ENCODE results near the gene CYSTM1. TPM values are rescaled to one million over a fixed set of nuclear protein-coding genes. Genes with fewer than 3 reads are reported as not detected.

CYSTM1 gene
- total RNA-seq, 120 experiments from 2014 or later: 28.2 to 110 (median 55.2) TPM

Other genes with a start within 250 kb of the CYSTM1 start
- gene NRG2, start 131.9 kb upstream of the CYSTM1 start, total RNA-seq: 10 to 100 TPM in 89 of 120 experiments, 1 to 10 TPM in 31; 5.8 to 21.5 (median 11.8) TPM
- gene PURA, start 61.1 kb upstream of the CYSTM1 start, total RNA-seq: 100 to 1,000 TPM in 10 of 120 experiments, 10 to 100 TPM in 110; 69.0 to 107 (median 89.1) TPM
- 10 to 100 TPM; 44.5 to 79.9 (median 61.8) TPM for gene IGIP, start 49.3 kb upstream of the CYSTM1 start, total RNA-seq
- 10 to 100 TPM; 43.9 to 80.3 (median 64.1) TPM for gene PFDN1, start 127.9 kb downstream of the CYSTM1 start, total RNA-seq
- 10 to 100 TPM in 46 of 120 experiments, 1 to 10 TPM in 74; 5.3 to 27.6 (median 9.3) TPM for gene HBEGF, start 171.4 kb downstream of the CYSTM1 start, total RNA-seq
- 1 to 10 TPM in 89 of 120 experiments, under 1 TPM in 31; 0.28 to 4.5 (median 1.6) TPM for gene SLC4A9, start 185.0 kb downstream of the CYSTM1 start, total RNA-seq
- 100 to 1,000 TPM in 115 of 120 experiments, 10 to 100 TPM in 5; 85.6 to 158 (median 124) TPM for gene ANKHD1, start 226.6 kb downstream of the CYSTM1 start, total RNA-seq

All from dorsolateral prefrontal cortex (tissue), 118 donors.